HUDEP-2 (cell line): Measurements from ENCODE around the gene SPECC1L.
"Not testable (repeated sequence)": the region's sequence is repeated elsewhere in the genome, so short reads cannot be mapped to it uniquely, and the experiment has no call there.

ENCODE experiments used
- DNase-seq, 76 experiments: peaks; one replicate each; lab custom pipeline; 2025; ENCODE audit not compliant: unreplicated experiment in 76 of 76; lab: John Stamatoyannopoulos, UW

The SPECC1L gene

DNA sequence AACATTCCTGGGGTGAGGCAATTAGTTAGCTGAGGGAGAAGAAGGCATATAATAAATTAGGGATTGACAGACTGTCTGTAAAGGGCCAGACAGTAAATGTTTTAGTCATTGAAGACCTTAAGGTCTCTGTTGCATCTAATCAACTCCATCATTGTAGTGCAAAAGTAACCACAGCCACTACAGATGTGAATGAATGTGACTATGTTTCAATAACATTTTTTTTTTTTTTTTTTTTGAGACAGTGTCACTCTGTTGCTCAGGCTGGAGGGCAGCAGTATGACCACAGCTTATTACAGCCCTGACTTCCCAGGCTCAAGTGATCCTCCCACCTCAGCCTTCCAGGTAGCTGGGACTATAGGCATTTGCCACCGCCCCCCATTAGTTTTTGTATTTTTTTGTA lies 9.7 kb downstream of the SPECC1L start:
- DNase-seq, result not testable (repeated sequence)

DNA sequence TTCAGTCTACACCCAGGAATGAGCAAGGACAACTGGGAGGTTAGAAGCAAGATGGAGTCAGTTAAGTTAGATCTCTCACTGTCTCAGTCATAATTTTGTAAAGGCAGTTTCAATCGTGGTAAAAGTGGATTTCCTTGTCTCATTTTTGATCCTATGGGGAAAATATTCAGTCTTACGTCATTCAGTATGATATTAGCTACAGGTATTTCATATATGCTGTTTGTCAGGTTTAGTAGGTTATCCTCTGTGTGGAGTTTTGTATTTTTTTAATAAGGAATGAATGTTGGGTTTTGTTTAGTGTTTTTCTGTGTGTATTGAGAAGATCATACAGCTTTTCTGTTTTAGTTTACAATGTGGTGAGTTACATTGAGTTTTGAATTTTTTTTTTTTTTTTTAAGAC lies 11.8 kb downstream of the SPECC1L start:
- DNase-seq, result no peak

DNA sequence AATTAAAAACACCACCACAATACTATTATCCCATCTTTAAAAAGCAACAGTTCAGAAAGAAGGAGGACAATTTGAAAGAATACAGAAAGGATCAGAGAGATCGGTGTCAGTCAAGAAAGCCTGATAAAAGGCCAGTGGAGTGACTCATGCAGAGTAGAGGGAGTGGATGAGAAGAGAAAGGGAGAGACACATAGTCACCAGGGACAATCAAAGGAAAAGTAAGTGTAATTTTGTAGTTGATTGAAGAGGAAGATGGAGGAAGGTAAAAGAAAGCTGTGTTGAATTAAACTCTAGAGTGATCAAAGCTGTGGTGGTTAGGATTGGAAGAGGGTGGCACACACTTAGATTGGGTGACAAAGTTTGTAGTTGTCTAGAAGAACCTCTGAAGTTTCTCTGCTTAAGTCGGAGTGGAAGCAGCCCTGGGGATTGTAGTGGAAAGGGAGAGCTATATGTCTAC lies 14.1 kb downstream of the SPECC1L start:
- peak in 9 of 76 experiments; percentile 10 to 25 (median 15) for DNase-seq

DNA sequence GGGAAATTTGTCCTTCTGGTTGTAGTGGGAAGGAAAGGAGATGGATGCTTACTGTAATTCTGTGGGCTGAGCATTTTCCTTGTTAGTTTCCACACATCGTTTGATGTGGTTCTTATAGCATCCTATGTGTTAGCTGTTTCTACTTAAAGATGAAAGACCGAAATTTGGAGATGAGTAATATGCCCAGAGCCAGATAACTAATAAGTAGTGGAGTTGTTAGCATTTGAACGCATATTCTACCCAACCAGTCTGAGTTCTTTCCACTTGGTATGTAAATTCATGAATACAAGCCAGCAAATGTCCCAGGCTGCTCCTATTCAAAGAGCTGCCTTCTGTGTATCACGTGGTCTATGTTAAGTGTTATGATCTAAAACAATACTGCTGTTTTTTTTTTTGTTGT lies 14.6 kb downstream of the SPECC1L start:
- DNase-seq, result no peak

DNA sequence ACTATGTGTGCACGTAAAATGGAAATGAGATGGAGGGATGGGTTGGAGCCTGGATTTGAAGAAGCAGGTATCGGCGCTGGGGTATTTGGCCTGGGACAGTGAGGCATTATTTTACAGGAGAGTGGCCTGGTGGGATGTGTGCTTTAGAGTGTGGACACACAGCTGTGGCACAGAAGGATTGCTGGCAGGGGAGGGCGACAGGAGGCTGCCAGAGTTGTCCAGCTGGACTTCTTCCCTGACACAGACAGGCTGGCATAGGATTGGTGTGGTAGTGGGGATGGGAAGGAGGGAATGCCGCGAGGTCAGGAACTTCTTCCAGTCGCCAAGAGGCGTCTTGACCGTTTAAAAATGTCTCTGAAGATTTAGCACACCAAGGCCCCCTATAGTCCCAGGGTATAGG lies 16.6 kb downstream of the SPECC1L start:
- DNase-seq, result not testable (repeated sequence)

DNA sequence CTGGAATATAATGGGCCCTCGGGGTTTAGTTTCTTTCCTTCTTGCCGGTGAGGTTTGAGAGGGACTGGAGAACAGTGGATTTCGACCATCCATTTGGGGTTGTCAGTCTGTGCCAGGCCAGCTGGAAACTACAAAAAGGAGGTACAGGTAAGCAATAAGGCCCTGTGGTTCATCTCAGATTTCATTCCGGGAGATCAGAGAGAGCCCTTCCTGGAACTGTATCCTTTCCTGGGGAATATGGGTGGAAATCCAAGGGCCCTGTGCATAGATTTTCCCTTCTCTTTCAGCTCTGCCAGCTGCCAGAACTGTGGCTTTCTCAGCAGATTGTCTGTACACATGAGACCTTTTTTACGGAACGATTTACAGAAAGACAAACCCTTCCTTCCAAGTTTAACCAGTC lies 17.2 kb downstream of the SPECC1L start:
- not testable (repeated sequence) for DNase-seq

DNA sequence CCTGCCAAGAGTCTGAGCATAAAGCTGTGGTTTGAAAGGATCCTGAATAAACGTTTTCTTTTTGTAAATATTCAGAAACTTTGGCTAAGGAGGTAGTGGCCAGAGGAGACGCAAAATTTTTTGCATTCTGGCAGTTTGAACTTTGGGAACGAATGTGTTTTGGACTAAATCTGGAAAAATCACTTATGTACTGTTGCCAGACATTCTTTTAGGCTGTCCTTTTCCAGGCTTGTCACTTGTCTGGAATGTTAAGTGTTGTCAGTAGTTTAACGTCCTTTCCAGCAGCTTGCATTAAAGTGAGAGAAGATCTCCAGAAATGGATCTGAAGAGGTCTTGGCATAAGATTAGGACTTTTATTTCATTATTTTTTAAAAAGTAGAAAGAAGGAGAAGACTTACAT lies 18.5 kb downstream of the SPECC1L start:
- DNase-seq, result no peak

DNA sequence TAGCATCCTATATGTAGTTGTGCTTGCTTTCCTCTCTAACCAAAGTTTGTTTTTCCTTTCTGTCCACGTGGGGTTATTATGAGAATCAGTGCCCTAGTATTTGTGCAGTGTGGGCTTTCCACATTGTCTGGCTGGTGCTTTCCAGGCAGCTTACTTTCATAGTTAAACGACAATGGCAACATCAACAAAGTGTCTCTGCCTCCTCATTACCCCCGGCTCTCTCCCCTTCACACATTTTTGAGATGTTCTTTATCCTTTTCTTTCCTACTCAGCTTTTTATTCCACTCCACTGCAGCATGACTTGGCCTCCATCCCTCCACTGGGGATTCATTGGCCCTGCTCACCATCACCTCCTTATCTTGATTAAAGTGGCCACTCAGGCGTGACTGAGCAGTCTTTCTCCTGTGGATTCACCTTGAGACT lies 19.1 kb downstream of the SPECC1L start:
- no peak for DNase-seq

DNA sequence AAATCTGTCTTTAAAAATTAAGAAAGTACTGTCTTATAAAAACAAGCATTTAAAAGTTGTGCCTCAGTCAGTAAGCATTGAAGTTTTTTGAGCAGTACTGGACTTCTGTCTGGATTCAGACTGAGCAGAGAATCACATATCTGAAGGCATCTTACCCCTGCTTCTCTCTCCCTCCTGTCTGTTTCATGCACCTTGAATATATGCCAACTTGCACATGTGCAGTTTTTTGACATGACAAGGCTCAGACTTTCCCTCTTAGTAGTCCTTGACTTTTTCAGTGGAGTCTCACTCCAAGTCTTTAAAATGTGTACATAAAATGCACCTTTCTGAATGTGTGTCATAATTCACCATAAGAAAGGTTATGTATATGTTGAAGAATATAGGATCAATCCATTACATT lies 19.8 kb downstream of the SPECC1L start:
- peak in 16 of 76 experiments; percentile 3 to 42 (median 29) for DNase-seq

DNA sequence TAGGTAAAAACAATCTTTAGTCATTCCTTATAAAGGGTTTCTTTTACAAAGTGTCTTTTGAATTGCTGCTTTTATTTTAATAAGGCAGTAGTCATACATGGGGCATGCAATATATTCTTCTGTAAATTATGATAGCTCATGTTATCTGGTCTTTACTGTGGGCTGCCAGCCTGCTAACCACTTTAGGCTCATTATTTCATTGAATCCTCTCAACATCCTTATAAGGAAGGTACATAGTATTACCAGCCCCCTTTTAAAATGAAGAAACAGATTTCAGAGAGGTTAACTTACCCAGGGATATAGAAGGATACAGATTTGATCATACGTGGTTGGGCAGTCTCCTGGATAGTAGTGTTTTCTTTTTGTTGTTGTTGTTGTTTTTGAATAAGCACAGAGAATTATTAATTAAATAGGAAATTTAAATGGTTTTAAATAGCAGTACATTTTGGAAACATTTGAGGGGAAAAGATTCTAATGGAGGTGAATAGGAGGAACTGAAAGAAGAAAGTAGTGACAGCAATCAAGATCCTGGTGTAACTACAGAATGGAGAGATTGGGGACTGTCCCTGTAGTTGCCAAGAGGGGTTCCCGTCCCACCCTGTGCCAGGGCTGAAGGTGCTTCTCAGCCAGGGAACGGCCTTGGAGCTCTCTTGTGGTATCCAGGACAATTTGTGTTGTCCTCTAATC lies 21.0 kb downstream of the SPECC1L start:
- DNase-seq, result no peak

DNA sequence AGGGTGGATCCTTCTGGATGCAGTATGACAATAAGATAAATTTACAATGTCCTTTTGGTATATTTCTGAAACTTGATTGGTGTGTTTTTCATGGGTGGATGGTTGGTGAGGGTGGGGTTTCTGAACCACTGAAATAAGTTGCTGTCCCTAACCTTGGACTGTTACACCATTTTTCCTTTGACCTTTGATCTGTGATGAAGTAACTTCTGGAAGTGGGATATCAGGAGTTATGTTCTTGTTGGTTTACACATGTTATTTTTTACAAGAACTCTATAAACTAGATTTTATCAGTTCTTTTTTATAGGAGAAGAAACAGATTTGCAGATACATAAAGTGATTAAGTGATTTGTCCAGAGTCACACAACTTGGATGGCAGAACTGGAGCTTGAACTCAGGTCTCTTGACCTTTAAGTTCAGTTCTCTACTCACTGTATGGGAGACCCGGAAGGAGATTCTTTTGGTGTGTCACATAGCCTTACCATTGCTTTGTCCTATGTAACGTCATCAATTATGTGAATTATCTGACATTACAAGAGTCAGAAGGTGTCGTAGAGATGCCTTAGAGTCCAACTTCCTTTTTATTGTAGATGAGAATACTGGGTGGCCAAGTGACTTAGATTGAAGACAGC lies 21.7 kb downstream of the SPECC1L start:
- not testable (repeated sequence) for DNase-seq

DNA sequence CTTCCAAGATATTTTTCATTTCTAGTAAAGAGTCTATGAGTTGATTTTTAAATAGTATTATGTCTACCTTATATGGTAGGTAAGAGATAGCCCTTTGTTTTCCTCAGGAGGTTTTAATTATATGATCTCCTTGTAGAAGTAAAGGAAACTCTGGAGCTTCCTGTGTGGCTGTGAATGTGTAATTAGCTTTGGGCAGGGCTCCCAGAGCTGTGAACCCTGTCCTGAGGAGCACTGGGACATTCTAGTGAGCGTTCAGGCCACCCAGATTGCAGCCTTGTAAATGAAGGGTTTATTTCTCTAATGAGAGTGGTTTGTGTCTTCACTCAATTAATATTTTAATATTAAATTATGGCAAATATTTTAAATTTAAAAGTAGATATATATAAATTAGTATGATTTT lies 24.3 kb downstream of the SPECC1L start:
- DNase-seq, result not testable (repeated sequence)

DNA sequence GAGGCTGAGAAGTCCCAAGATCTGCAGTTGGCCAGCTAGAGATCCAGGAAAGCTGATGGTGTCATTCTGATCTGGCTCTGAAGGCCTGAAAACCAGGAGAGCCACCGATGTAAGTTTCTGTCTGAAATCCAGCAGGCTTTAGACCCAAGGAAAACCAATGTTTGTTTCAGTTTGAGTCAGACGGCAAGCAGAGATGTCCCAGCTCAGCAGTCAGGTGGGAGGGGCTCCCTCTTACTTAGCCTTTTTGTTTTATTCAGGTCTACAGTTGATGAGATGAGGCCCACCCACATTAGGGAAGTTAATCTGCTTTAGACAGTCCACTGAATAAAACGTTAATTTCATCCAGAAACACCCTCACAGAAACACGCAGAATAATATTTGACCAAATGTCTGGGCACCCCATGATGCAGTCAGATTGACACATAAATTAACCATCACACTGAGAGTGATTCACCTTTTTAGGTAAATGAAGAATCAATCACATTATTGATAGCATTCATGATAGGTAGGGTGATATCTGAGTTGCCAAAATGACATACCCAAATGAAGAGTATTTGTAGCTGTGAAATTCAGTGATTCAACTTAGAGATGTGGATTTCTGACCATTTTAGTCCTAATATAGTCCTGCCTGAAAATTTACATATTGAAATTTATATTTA lies 28.0 kb downstream of the SPECC1L start:
- DNase-seq, result not testable (repeated sequence)

DNA sequence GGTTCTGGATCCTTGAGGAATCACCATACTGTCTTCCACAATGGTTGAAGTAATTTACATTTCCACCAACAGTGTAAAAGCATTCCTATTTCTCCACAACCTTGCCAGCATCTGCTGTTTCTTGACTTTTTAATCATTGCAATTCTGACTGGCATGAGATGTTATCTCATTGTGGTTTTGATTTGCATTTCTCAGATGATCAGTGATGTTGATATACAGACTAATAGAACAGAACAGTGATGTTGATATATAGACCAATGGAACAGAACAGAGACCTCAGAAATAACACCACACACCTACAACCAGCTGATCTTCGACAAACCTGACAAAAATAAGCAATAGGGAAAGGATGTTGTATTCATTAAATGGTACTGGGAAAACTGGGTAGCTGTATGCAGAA lies 29.9 kb downstream of the SPECC1L start:
- DNase-seq, result not testable (repeated sequence)

DNA sequence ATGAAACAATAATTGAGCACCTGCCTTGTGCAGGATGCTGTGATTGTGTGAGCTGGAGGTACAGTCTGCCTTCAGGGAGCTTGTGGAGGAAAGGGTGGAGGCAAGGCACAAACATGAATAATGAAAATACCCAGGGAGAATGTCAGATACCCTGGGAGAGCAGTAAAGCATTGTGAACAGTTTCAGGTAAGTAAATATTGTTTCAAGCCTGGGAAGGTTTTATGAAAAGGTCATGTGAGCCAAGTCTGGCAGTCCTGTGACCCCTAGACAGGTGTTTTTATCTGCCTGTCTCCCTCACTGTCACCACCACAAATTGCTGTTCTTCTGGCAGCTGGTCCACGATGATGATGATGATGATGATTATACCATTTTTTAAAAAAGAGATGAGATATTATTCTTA lies 32.0 kb downstream of the SPECC1L start:
- no peak for DNase-seq

DNA sequence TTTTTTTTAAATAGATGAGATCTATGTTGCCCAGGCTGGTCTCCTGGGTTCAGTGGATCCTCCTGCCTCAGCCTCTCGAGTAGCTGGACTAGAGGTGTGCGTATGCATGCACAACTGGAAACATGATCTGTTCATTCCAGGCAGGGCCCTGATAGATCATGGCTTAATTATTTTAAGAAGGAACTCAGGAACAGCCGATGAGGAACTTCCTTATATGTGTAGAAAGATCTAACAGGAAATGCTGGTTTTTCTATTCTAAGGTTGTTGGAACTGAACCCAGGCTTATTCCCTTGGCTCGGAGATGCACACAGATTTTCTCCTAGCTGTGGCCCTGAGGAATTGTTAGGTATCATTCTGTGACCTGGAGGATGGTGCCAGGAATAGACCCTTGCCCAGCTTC lies 32.4 kb downstream of the SPECC1L start:
- no peak for DNase-seq

DNA sequence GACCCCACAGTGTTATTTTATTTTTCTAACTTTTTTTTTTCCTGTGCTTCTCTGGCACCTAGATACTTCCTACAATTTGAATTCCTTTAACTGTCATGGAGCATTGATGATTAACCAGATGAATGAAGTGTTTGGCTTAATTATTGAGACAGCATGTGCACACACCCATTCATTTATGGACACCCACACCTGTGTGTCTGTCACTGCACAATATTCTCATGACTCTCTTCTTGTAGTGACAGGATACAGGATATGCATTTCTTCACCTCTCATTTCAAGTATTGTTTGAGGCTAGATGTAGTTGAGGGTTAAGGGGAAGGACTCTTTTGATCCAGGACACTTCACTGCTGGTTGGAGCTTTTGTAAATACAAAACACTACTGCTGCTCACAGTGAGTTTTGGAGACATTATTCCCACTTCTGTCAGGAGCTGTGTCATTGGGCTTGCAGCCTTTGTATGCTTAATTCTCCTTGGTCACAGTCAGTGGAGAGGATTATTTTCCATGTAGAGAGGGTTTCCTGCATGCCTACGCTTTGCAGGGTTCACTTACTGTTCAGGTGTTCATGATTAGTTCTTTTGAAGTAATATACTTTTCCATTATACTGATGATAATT lies 33.5 kb downstream of the SPECC1L start:
- DNase-seq, result no peak

DNA sequence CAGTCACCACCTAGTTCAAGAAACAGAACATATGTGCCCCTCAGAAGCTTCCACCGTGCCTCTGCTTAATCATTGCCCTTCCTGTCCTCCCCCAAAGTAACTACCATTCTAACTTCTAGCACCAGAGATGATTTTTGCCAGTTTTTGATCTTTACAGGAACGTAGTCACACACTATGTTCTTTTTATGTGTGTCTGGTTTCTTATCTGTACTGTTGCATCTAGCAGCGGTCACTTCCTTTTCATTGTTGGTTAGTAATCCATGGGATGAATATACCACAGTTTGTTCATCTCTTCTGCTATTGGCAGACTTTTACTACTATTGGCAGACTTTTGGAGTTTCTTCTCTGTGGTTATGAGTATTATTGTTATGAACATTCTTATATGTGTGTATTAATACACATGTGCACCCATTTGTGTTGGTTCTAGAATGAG lies 34.6 kb downstream of the SPECC1L start:
- peak in 2 of 76 experiments; percentile 5 to 11 for DNase-seq

DNA sequence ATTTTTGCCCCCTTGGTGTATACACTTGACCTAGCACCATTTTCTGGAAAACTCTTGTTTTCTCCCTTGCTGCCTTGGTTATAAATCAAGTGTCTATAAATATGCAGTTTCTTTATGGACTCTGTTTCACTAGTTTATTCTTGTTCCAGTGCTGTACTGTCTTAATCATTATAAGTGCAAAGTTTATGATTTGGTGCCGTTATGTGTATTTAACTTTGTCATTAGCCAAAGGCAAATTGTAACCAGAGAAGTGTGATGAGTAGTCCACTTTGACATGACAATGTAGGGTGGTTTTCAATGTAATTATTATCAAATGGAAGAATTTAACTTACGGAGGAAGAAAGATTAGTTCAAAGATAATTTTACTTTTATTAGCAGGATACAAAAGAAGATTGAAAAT lies 40.3 kb downstream of the SPECC1L start:
- DNase-seq, result no peak

DNA sequence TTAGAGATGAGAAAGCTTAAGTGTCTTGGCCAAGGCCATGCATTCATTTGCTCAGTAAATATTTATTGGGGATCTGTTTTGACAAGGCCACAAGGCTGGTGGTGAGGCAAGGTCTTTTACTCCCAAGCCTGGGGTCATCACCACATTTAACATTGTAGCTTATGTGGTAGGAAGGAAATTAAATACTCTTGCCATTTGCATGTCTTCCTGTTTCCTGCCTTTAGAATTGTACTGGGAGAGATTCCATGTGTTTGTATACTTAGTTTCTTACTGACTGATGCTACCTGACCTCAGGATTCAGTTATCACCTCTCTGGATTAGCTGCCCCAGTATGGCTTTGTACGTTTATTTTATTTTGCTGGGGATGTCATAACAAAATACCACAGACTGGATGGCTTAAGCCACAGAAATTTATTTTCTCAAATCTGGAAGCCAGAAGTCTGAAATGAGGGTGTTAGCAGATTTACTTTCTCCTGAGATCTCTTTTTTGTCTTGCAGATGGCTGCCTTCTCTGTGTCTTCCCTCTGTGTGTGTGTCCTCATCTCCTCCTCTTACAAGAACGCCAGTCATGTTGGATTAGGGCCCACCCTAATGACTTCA lies 44.8 kb downstream of the SPECC1L start:
- no peak for DNase-seq

DNA sequence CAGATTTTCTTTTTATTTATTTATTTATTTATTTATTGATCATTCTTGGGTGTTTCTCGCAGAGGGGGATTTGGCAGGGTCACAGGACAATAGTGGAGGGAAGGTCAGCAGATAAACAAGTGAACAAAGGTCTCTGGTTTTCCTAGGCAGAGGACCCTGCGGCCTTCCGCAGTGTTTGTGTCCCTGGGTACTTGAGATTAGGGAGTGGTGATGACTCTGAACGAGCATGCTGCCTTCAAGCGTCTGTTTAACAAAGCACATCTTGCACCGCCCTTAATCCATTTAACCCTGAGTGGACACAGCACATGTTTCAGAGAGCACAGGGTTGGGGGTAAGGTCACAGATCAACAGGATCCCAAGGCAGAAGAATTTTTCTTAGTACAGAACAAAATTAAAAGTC lies 45.6 kb downstream of the SPECC1L start:
- not testable (repeated sequence) for DNase-seq
